ENCODE results near the gene CCDC9B.

Gene CCDC9B

GRCh38 chr15:40329804-40330203, 10.9 kb downstream of the CCDC9B start:
- no peak for DNase-seq (ENCODE audit: low spot score)

GRCh38 chr15:40328751-40329150, 12.0 kb downstream of the CCDC9B start:
- no peak for DNase-seq (ENCODE audit: low spot score)

DNA sequence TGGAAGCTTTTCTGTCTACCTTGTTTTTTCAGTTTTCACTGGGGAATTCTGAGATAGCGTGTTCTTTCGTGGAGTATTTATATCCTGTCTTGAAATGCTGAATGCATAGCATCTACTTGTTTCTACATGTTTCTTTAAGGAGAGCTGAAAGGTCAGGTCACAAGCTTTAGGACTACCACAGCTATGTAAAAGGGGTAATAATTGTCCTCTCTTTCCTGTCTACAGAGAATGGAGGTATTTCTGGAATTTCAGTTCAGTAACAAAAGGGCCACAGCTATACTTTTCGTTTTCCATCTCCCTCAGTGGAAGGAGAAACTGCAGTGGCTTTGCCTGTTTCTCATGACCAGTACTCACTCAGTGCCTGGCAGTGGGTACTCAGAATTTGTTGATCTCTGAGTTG, 12.6 kb downstream of the CCDC9B start:
- DNase-seq (ENCODE audit: low spot score) = no peak

GRCh38 chr15:40327457-40327856, 13.3 kb downstream of the CCDC9B start:
- DNase-seq (ENCODE audit: low spot score) = no peak

DNA sequence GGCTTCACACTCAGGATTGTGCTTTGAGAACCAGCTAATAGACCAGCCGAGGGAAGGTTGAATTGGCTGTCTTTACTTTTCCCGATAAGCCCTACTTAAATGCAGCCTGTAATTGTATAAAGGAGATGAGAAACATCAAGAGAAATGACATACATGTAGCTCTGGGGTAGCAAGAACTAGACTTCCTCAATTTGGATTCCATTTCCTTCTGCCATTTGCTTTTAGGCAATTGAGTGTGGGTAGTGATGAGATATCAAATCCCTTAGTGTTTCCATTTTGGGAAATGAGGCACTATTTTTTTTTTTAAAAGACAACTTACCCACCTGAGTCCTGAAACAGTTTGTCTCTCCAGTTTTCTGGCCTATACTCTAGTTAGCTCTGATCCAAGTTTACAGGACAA, 15.0 kb downstream of the CCDC9B start:
- no peak for DNase-seq (ENCODE audit: low spot score)

DNA sequence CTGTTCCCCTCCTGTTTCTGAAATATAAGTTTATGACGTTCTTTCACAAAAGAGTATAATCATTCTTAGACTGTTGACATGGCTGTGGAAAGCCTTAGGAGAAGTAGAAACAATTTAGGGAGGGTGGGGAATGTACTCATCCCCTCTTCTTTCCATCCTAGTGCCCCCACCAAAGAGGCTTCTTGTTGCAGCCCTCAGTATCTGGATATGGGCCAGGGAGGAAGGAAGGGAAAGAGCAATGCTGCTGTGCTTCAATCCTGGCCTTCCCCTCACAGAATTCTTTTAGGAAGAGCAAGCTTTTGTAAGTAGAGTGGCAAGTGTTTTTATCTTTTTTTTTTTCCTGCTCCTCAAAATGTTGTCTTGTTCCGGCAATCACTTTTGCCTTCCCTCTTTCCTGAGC, 15.6 kb downstream of the CCDC9B start:
- no peak for DNase-seq (ENCODE audit: low spot score)

DNA sequence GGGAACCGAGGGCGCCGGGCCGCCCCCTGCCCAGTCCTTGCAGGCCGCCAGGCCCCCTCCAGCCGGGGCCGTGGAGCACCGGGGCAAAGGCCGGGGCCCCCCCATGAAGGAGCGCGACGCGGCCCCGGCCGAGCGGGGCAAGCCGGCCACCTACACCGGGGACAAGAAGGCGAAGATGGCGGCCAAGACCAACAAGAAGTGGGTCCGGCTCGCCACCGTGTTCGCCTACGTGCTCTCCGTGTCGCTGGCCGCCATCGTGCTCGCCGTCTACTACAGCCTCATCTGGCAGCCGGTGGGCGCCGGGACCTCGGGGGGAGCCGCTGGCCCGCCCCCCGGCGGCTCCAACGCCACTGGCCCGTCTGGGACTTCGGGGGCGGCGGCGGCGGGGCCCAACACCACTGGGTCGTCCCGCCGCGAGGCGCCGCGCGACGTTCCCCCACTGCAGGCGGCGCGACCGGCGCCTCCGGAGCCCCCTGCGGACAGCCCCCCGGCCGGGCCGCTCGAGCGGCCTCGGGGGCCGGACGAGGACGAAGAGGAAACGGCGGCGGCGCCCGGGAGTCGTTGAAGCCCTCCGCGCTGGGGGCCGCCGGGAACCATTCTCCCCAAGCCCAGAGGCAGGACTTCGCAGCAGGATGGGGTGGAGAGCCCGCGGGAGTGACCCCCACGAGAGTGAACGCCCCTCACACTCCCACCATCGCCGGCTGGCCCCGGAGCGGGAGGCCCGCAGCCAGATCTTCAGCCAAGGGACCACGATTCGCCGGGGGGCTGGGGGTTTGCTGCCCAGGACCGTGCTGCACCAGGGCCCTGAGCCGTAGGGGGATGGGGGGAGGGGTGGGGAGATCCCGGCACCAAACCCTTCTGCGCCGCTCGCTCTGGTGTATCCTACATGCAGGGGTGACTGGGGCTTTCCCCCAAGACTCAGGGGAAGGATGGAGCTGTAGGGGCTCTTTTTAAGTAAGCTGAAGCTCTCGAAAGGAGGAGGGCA, 16.5 kb downstream of the CCDC9B start:
- DNase-seq (ENCODE audit: low spot score) = peak; percentile 55

GRCh38 chr15:40323239-40323952, 17.3 kb downstream of the CCDC9B start, which contains the start of gene INAFM2:
Gene INAFM2, plus strand, starts transcription at chr15:40323692. Its CDS starts 364 bp downstream, at chr15:40324056.
- peak; percentile 98 for DNase-seq (ENCODE audit: low spot score)

DNA sequence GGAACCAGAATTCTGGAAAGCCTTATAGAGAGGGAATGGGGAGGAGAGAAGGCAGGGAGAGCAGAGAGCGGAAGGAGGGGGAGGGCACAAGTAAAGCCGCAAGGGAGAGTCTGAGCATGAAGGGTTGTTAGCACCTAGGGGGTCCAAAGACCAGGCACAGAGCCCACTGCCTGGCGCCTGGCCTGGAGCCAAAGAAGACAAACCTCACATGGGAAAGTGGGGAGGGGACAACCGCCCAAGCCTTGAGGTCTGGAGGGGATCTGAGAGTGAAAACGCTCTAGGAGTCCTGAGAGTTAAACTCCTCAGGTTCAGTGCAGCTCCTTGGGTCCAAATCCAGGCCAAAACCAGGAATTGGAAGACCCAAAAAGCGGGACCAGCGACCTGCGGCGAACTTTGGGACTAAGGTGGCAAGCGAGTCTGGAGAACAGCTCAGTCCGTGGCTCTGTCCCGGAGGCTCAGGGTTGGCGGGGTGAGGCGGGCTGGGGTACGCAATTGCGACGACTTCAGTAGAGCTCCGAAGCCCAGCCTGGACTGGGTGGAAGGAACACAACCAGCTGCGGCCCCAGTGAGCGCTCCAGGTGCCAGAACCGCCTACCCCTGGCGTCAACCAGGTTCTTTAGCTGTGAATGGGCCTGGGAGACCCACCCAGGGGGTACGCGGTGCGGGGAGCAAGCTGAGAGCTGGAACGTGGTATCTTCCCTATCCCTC, 18.1 kb downstream of the CCDC9B start:
- DNase-seq (ENCODE audit: low spot score) = no peak

- DNase-seq (ENCODE audit: low spot score) = peak; percentile 73
Measured at GRCh38 chr15:40320931-40321371, 19.8 kb downstream of the CCDC9B start.

- DNase-seq (ENCODE audit: low spot score) = no peak
Measured at GRCh38 chr15:40320409-40320808, 20.3 kb downstream of the CCDC9B start.

DNA sequence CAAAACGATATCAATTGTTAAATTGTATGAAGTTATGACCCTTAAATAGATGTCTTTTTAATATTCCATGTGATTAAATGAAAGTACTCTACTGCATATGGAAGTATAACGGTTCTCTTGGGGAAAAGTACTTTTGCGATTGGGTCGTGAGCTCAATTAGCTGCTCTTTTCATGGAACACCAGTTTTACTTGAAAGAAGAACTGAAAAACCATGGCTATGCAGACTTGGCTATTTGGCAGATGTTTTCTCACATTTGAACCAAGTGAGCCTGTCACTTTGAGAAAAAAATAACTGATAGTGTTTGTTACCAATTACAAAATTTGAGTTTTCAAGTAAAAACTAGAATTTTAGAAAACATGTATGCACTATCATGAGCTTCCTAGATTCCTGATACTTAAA, 23.2 kb downstream of the CCDC9B start:
- DNase-seq (ENCODE audit: low spot score) = no peak

- DNase-seq (ENCODE audit: low spot score) = no peak
Measured at GRCh38 chr15:40316931-40317330, 23.8 kb downstream of the CCDC9B start.

GRCh38 chr15:40314723-40315276, 25.9 kb downstream of the CCDC9B start:
- DNase-seq (ENCODE audit: low spot score) = no peak

- peak; percentile 78 for DNase-seq (ENCODE audit: low spot score)
Measured at GRCh38 chr15:40313531-40314398, 27.0 kb downstream of the CCDC9B start.

DNA sequence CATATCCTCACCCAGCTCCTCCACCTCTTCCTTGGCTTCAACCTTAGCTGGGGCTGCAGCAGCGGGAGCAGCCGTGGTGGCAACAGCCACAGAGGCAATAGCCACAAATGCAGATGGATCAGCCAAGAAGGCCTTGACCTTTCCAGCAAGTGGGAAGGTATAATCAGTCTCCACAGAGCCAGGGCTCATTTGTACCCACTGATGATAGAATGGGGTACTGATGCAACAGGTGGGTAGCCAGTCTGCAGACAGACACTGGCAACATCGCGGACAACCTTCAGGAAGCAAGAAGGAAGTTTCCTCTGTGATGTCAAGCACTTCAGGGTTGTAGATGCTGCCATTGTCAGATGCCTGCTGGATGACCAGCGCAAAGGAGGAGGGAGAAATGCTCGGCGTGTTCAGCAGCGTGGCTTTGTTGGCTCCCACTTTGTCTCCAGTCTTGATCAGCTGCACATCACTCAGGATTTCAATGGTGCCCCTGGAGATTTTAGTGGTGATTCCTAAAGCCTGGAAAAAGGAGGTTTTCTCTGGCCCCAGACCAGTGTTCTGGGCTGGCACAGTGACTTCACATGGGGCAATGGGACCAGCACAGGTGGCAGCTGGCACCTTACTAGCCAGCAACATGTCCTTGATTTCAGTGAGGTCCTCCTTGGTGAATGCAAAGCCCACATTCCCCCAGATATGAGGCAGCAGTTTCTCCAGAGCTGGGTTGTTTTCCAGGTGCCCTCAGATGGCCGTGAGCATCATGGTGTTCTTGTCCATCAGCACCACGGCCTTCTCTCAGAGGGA, 28.2 kb downstream of the CCDC9B start:
- DNase-seq (ENCODE audit: low spot score) = no peak

- no peak for DNase-seq (ENCODE audit: low spot score)
Measured at GRCh38 chr15:40310993-40311392, 29.7 kb downstream of the CCDC9B start.

DNA sequence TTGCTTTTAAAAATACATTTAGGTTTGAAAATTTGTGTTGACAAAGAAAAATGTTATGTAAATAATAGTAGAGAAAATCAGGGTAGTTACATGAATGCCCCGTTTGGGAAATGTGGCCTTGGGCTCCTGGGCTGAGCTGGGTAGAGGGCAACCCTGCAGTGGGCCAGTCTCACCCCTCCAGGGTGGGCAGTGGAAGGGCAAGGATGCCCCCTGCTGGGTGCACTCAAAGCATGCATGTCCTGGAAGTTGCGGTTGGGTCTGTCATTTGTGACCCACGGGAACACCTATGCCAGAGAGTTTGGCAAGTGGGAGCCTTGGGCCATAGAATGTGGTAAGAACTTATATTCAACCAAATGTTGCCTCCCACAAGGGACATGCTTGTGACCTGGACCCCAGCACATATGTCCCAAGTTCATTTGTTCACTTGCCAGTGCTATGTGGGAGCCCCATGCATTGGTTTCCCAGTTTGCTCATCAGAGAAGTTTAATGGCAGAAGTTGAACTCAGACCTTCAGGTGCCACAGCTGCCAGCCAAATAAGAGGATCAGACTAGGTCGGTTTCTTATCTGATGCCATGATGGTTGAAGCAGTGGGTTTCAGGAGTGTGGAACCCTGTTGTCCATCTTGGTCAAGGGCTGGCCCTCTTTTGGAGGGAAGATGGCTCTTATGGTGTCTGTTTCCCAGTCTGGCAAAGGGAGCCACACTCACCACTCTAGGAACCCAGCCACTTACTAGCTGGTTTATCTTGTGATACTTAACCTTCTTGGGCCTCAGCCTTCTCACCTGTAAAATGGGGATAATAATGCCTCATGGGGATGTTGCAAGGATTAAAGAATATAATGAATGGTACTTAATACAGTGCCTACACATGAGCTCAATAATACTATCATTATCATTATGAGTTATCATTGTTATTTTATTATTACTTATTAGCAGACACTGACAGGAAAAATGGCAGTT, 30.5 kb downstream of the CCDC9B start:
- DNase-seq (ENCODE audit: low spot score) = peak; percentile 85

GRCh38 chr15:40309344-40309862, 31.3 kb downstream of the CCDC9B start:
- no peak for DNase-seq (ENCODE audit: low spot score)
